Endothelial cell (in vitro differentiated cells): Measurements from ENCODE around the gene ADRA2B. TPM values are rescaled to one million over a fixed set of nuclear protein-coding genes. Genes with fewer than 3 reads are reported as not detected.
A peak's percentile ranks its signal among the peaks of the same experiment; 100 is the strongest.

Source experiments
- DNase-seq: peaks from one replicate; pipeline ENCODE4 v3.0.0; 2021; ENCODE audit warnings: low spot score
- H3K27ac Mint-ChIP-seq: one replicate; pipeline ENCODE4 v1.8.0; 2021; ENCODE audit warnings: mixed read lengths, inconsistent platforms; ENCODE audit not compliant: unreplicated experiment
- H3K27me3 Mint-ChIP-seq: one replicate; pipeline ENCODE4 v1.8.0; 2021; ENCODE audit warnings: mild to moderate bottlenecking, moderate library complexity, mixed read lengths, inconsistent platforms; ENCODE audit not compliant: unreplicated experiment
- H3K36me3 Mint-ChIP-seq: one replicate; pipeline ENCODE4 v1.8.0; 2021; ENCODE audit warnings: mild to moderate bottlenecking, low read depth, mixed read lengths, inconsistent platforms; ENCODE audit not compliant: unreplicated experiment
- H3K4me1 Mint-ChIP-seq: one replicate; pipeline ENCODE4 v1.8.0; 2021; ENCODE audit warnings: mild to moderate bottlenecking, mixed read lengths, inconsistent platforms; ENCODE audit not compliant: unreplicated experiment
- H3K4me3 Mint-ChIP-seq: one replicate; pipeline ENCODE4 v1.8.0; 2021; ENCODE audit warnings: mild to moderate bottlenecking, mixed read lengths, inconsistent platforms; ENCODE audit not compliant: unreplicated experiment
- H3K9me3 Mint-ChIP-seq: one replicate; pipeline ENCODE4 v1.8.0; 2021; ENCODE audit warnings: mixed read lengths, inconsistent platforms; ENCODE audit not compliant: unreplicated experiment
- CTCF ChIP-seq: fragments of 200-600 bp; sonication (generic); IDR thresholded peaks from one replicate; pipeline ENCODE4 v1.5.0; 2021; ENCODE audit warnings: antibody characterized with exemption; ENCODE audit not compliant: unreplicated experiment
- total RNA-seq: library from RNA; stranded (reverse); fragmentation: NEBNext Ultra II Directional; extraction: Animal tissue kit (Norgen Biotek cat#: 25700); gene quantifications from one replicate; pipeline ENCODE4 v1.2.1, GENCODE V29; 2021; ENCODE audit not compliant: unreplicated experiment

The ADRA2B gene
- total RNA-seq, 1 donor from 2014 or later, result 0.46 TPM

GRCh38 chr2:96118698-96119388 lies 2.5 kb upstream of the ADRA2B start:
- Mint-ChIP-seq H3K9me3 (no peaks in the 10 kb centered on the region), H3K4me1 (peaks cover 16% of the 10 kb centered on the region), H3K27me3 (peaks cover 34% of the 10 kb centered on the region), H3K4me3 (peak overlapping the region; percentile 68), H3K36me3 (no peaks in the 10 kb centered on the region), H3K27ac (no peak overlapping the region)
- no peak for DNase-seq
- TF ChIP-seq CTCF, result no peak

GRCh38 chr2:96117701-96118588 lies 1.6 kb upstream of the ADRA2B start:
- no peaks in the 10 kb centered on the region for H3K36me3 Mint-ChIP-seq
- H3K27me3 Mint-ChIP-seq, result peaks cover 34% of the 10 kb centered on the region
- H3K4me3 Mint-ChIP-seq, result peak overlapping the region; percentile 71
- H3K27ac Mint-ChIP-seq, result no peak overlapping the region
- no peak for TF ChIP-seq CTCF
- peaks cover 16% of the 10 kb centered on the region for H3K4me1 Mint-ChIP-seq
- no peaks in the 10 kb centered on the region for H3K9me3 Mint-ChIP-seq
- no peak for DNase-seq

- H3K27me3 Mint-ChIP-seq, result peaks cover 35% of the 10 kb centered on the region
- H3K9me3 Mint-ChIP-seq, result no peaks in the 10 kb centered on the region
- H3K4me1 Mint-ChIP-seq, result peaks cover 16% of the 10 kb centered on the region
- peak; percentile 94 for TF ChIP-seq CTCF
- H3K27ac Mint-ChIP-seq, result no peak overlapping the region
- peak; percentile 81 for DNase-seq
- no peak overlapping the region for H3K4me3 Mint-ChIP-seq
- H3K36me3 Mint-ChIP-seq, result no peaks in the 10 kb centered on the region
Observed at GRCh38 chr2:96116879-96117533, 635 bp upstream of the ADRA2B start.

GRCh38 chr2:96115631-96116423 lies 544 bp downstream of the ADRA2B start:
- no peak overlapping the region for H3K27ac Mint-ChIP-seq
- peak overlapping the region; percentile 73 for H3K4me3 Mint-ChIP-seq
- no peak for DNase-seq
- no peaks in the 10 kb centered on the region for H3K36me3 Mint-ChIP-seq
- H3K4me1 Mint-ChIP-seq, result peaks cover 16% of the 10 kb centered on the region
- peaks cover 26% of the 10 kb centered on the region for H3K27me3 Mint-ChIP-seq
- no peaks in the 10 kb centered on the region for H3K9me3 Mint-ChIP-seq
- TF ChIP-seq CTCF, result no peak
